H9 (cell line): ENCODE data around the gene DNAH5. TPM values are rescaled to one million over a fixed set of nuclear protein-coding genes. Genes with fewer than 3 reads are reported as not detected.

Experiments
- DNase-seq: peaks from one replicate; pipeline ENCODE4 v3.0.0-alpha.2; 2017
- H2AFZ ChIP-seq: one replicate; pipeline ENCODE4 v1.6.1; 2013; ENCODE audit warnings: mild to moderate bottlenecking, low read length, control low read depth, moderate library complexity
- H2AK5ac ChIP-seq: 2 replicates; pipeline ENCODE4 v1.6.1; 2013; ENCODE audit warnings: low read length, control low read depth, mixed read lengths; ENCODE audit not compliant: insufficient read length
- H2BK120ac ChIP-seq: one replicate; pipeline ENCODE4 v1.6.1; 2013; ENCODE audit warnings: low read depth, mild to moderate bottlenecking, low read length, control low read depth, inconsistent platforms; ENCODE audit not compliant: poor library complexity, severe bottlenecking
- H2BK12ac ChIP-seq: 2 replicates; pipeline ENCODE4 v1.6.1; 2013; ENCODE audit warnings: low read length, control low read depth, mixed read lengths, low read depth; ENCODE audit not compliant: insufficient read length
- H2BK15ac ChIP-seq: 2 replicates; pipeline ENCODE4 v1.6.1; 2013; ENCODE audit warnings: low read depth, low read length, control low read depth
- H2BK20ac ChIP-seq: one replicate; pipeline ENCODE4 v1.6.1; 2013; ENCODE audit warnings: low read depth, mild to moderate bottlenecking, low read length, control low read depth, inconsistent platforms; ENCODE audit not compliant: poor library complexity, severe bottlenecking
- H2BK5ac ChIP-seq: 2 replicates; pipeline ENCODE4 v1.6.1; 2013; ENCODE audit warnings: low read length, control low read depth, mixed read lengths; ENCODE audit not compliant: insufficient read length
- H3K14ac ChIP-seq: 2 replicates; pipeline ENCODE4 v1.6.1; 2013; ENCODE audit warnings: low read length, control low read depth; ENCODE audit not compliant: insufficient read depth
- H3K18ac ChIP-seq: 2 replicates; pipeline ENCODE4 v1.6.1; 2013; ENCODE audit warnings: low read depth, mild to moderate bottlenecking, mixed read lengths, low read length, control low read depth; ENCODE audit not compliant: insufficient read length
- H3K23ac ChIP-seq: 2 replicates; pipeline ENCODE4 v1.6.1; 2013; ENCODE audit warnings: low read length, control low read depth, mixed read lengths, low read depth; ENCODE audit not compliant: insufficient read length
- H3K23me2 ChIP-seq: 2 replicates; pipeline ENCODE4 v1.6.1; 2013; ENCODE audit warnings: low read depth, mild to moderate bottlenecking, mixed read lengths, low read length, control low read depth; ENCODE audit not compliant: insufficient read length, poor library complexity, severe bottlenecking
- H3K27ac ChIP-seq: 2 replicates; pipeline ENCODE4 v1.5.1; 2013; ENCODE audit warnings: low read length, control low read depth, mixed read lengths, low read depth; ENCODE audit not compliant: insufficient read length
- H3K27me3 ChIP-seq: 2 replicates; pipeline ENCODE4 v1.6.1; 2013; ENCODE audit warnings: low read length, control low read depth, inconsistent platforms; ENCODE audit not compliant: insufficient read depth
- H3K4ac ChIP-seq: 2 replicates; pipeline ENCODE4 v1.6.1; 2013; ENCODE audit warnings: low read depth, mild to moderate bottlenecking, control low read depth, inconsistent platforms, low read length, moderate library complexity
- H3K4me1 ChIP-seq: 2 replicates; pipeline ENCODE4 v1.6.1; 2013; ENCODE audit warnings: low read length, control low read depth, inconsistent platforms; ENCODE audit not compliant: insufficient read depth
- H3K4me2 ChIP-seq: 2 replicates; pipeline ENCODE4 v1.6.1; 2013; ENCODE audit warnings: low read length, control low read depth, mixed read lengths; ENCODE audit not compliant: insufficient read length, insufficient read depth
- H3K56ac ChIP-seq: 2 replicates; pipeline ENCODE4 v1.6.1; 2013; ENCODE audit warnings: low read depth, mild to moderate bottlenecking, mixed read lengths, low read length, control low read depth; ENCODE audit not compliant: insufficient read length
- H3K79me1 ChIP-seq: 2 replicates; pipeline ENCODE4 v1.6.1; 2013; ENCODE audit warnings: low read depth, mild to moderate bottlenecking, moderate library complexity, low read length, control low read depth, inconsistent platforms; ENCODE audit not compliant: insufficient read depth, poor library complexity, severe bottlenecking
- H3K79me2 ChIP-seq: 2 replicates; pipeline ENCODE4 v1.6.1; 2013; ENCODE audit warnings: low read length, control low read depth, inconsistent platforms; ENCODE audit not compliant: insufficient read depth
- H3K9ac ChIP-seq: 2 replicates; pipeline ENCODE4 v1.6.1; 2013; ENCODE audit warnings: low read length, control low read depth, mixed read lengths; ENCODE audit not compliant: insufficient read length; ENCODE audit errors: extremely low read depth
- H3K9me3 ChIP-seq: one replicate; pipeline ENCODE4 v1.6.1; 2013; ENCODE audit warnings: low read depth, low read length, inconsistent platforms; ENCODE audit not compliant: control insufficient read depth
- H3T11ph ChIP-seq: one replicate; pipeline ENCODE4 v1.6.1; 2013; ENCODE audit warnings: mild to moderate bottlenecking, low read length, control low read depth, inconsistent platforms
- H4K20me1 ChIP-seq: one replicate; pipeline ENCODE4 v1.6.1; 2013; ENCODE audit not compliant: control insufficient read depth, insufficient read length, insufficient read depth
- H4K5ac ChIP-seq: 2 replicates; pipeline ENCODE4 v1.6.1; 2013; ENCODE audit warnings: low read depth, mild to moderate bottlenecking, mixed read lengths, low read length, control low read depth; ENCODE audit not compliant: insufficient read length
- H4K8ac ChIP-seq: replicated peaks from 2 replicates; pipeline ENCODE4 v1.6.1; 2013; ENCODE audit warnings: low read length, control low read depth, mixed read lengths, low read depth; ENCODE audit not compliant: insufficient read length
- H4K91ac ChIP-seq: 2 replicates; pipeline ENCODE4 v1.6.1; 2013; ENCODE audit warnings: low read depth, mild to moderate bottlenecking, moderate library complexity, mixed read lengths, low read length, control low read depth; ENCODE audit not compliant: insufficient read length
- H3K27ac Mint-ChIP-seq, 3 experiments: 2 replicates in 2 of 3; 3 replicates in 1 of 3; pipeline ENCODE4 v1.8.0; 2020 to 2021; ENCODE audit warnings: mixed read lengths in 3 of 3, mild to moderate bottlenecking in 1 of 3, moderate library complexity in 1 of 3
- H3K27me3 Mint-ChIP-seq: 2 replicates; pipeline ENCODE4 v1.8.0; 2021; ENCODE audit warnings: low read depth, mild to moderate bottlenecking, moderate library complexity, mixed read lengths
- H3K36me3 Mint-ChIP-seq, 3 experiments: 2 replicates in 2 of 3; 3 replicates in 1 of 3; pipeline ENCODE4 v1.8.0; 2020 to 2021; ENCODE audit warnings: low read depth in 3 of 3, mixed read lengths in 3 of 3; ENCODE audit not compliant: insufficient read depth in 1 of 3
- H3K4me1 Mint-ChIP-seq, 2 experiments: 2 replicates each; pipeline ENCODE4 v1.8.0; 2020; ENCODE audit warnings: mixed read lengths in 2 of 2
- H3K4me3 Mint-ChIP-seq, 2 experiments: 2 replicates in 1 of 2; 3 replicates in 1 of 2; pipeline ENCODE4 v1.8.0; 2020 to 2021; ENCODE audit warnings: mild to moderate bottlenecking in 2 of 2, mixed read lengths in 2 of 2, moderate library complexity in 1 of 2
- H3K9me3 Mint-ChIP-seq, 2 experiments: 2 replicates in 1 of 2; 3 replicates in 1 of 2; pipeline ENCODE4 v1.8.0; 2020; ENCODE audit warnings: mild to moderate bottlenecking in 2 of 2, mixed read lengths in 2 of 2, moderate library complexity in 1 of 2
- WGBS: extraction: QIAGEN DNeasy Blood & Tissue Kit; methylation state at CpG from one replicate; pipeline ENCODE4 v1.1.7; 2013; ENCODE audit warnings: missing lambda C conversion rate, low lambda C conversion rate, mixed read lengths; ENCODE audit not compliant: insufficient read length; ENCODE audit errors: extremely low coverage; 5-methylcytosine and 5-hydroxymethylcytosine counted together
- total RNA-seq: library from RNA; stranded (reverse); gene quantifications from 2 replicates; pipeline ENCODE4 v1.2.1, GENCODE V29; 2021
- TF ChIP-seq, protein P1 (sequence below): fragments of 200-600 bp; sonication (generic); conservative IDR thresholded peaks from 3 replicates; pipeline ENCODE4 v1.8.0; 2021; ENCODE audit warnings: antibody characterized with exemption, mild to moderate bottlenecking

DNAH5 gene
- total RNA-seq, 1 experiment from 2014 or later: 0.50 TPM

DNA sequence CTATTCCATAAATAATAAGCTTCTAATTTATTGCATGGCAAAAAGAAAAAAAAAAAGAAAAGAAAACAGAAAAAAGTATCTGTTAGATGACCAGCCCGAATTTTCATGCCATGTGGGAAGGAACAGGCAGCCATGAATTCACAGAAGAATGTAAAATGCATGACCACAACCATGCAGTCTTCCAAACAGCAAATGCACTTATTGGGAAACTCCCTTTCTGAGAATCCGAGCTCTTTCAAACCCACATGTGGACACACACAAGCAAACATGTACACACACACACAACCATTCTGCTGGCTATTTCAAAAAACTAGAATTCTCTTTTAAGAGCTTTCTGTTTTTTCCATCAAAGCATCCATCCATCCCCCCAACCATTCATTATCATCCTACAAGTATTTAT is 236.1 kb downstream of the DNAH5 start:
- Histone ChIP-seq H2AFZ (no peak overlapping the region), H2BK120ac (no peak overlapping the region), H4K8ac (no peak overlapping the region), H3K4ac (no peak overlapping the region), H4K5ac (no peak overlapping the region), H2AK5ac (no peak overlapping the region), H3K27me3 (no peaks in the 10 kb centered on the region), H3K4me1 (no peaks in the 10 kb centered on the region), H3K79me2 (no peaks in the 10 kb centered on the region), H3K23ac (no peak overlapping the region), H2BK12ac (no peak overlapping the region), H3K18ac (no peak overlapping the region), H3K4me2 (no peak overlapping the region), H3K27ac (no peak overlapping the region), H4K91ac (no peak overlapping the region), H3K56ac (no peak overlapping the region), H2BK5ac (no peak overlapping the region), H2BK20ac (no peak overlapping the region), H3K14ac (no peak overlapping the region), H3K23me2 (no peaks in the 10 kb centered on the region), H2BK15ac (no peak overlapping the region), H3K9ac (no peak overlapping the region), H3K79me1 (no peaks in the 10 kb centered on the region), H4K20me1 (no peaks in the 10 kb centered on the region), H3K9me3 (no peaks in the 10 kb centered on the region), H3T11ph (no peak overlapping the region)
- peaks cover 3 to 9% of the 10 kb centered on the region in 2 experiments for H3K4me1 Mint-ChIP-seq
- no peaks in the 10 kb centered on the region for H3K27me3 Mint-ChIP-seq
- WGBS: no CpG with 5 or more reads among the region's 2 CpGs
- H3K36me3 Mint-ChIP-seq: no peaks in the 10 kb centered on the region; a peak in 1 of 7 replicates
- H3K27ac Mint-ChIP-seq: no peak overlapping the region
- no peak for DNase-seq
- H3K9me3 Mint-ChIP-seq: no peaks in the 10 kb centered on the region; a peak in 2 of 5 replicates
- TF ChIP-seq, protein P1, sequence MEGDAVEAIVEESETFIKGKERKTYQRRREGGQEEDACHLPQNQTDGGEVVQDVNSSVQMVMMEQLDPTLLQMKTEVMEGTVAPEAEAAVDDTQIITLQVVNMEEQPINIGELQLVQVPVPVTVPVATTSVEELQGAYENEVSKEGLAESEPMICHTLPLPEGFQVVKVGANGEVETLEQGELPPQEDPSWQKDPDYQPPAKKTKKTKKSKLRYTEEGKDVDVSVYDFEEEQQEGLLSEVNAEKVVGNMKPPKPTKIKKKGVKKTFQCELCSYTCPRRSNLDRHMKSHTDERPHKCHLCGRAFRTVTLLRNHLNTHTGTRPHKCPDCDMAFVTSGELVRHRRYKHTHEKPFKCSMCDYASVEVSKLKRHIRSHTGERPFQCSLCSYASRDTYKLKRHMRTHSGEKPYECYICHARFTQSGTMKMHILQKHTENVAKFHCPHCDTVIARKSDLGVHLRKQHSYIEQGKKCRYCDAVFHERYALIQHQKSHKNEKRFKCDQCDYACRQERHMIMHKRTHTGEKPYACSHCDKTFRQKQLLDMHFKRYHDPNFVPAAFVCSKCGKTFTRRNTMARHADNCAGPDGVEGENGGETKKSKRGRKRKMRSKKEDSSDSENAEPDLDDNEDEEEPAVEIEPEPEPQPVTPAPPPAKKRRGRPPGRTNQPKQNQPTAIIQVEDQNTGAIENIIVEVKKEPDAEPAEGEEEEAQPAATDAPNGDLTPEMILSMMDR: no peak
- H3K4me3 Mint-ChIP-seq: no peak overlapping the region
